WTC11 (cell line): ENCODE measurements around the gene BICDL2. TPM values are rescaled to one million over a fixed set of nuclear protein-coding genes. Genes with fewer than 3 reads are reported as not detected.

ENCODE experiments used
- ATAC-seq: fragments of 200-7000 bp; cut with Tn5 transposase; 2 replicates; pipeline ENCODE4 v1.10.0; 2021; ENCODE audit warnings: mild to moderate bottlenecking, moderate library complexity
- CTCF ChIA-PET: fragments of 300-600 bp; sonication (Branson Sonifier 250); formaldehyde crosslinking; loops from one replicate; lab custom pipeline; 2021; ENCODE audit warnings: antibody characterized with exemption; lab: Charles Lee
- POLR2A ChIA-PET: fragments of 350-600 bp; sonication (Branson Sonifier 250); formaldehyde crosslinking; loops from one replicate; lab custom pipeline; 2021; ENCODE audit warnings: antibody characterized with exemption; lab: Charles Lee
- DNase-seq: peaks from one replicate; pipeline ENCODE4 v3.0.0; 2021; ENCODE audit warnings: low spot score
- H3K27ac Mint-ChIP-seq: 2 replicates; pipeline ENCODE4 v1.8.0; 2021; ENCODE audit warnings: mixed read lengths
- H3K27me3 Mint-ChIP-seq: 2 replicates; pipeline ENCODE4 v1.8.0; 2021; ENCODE audit warnings: low read depth, mild to moderate bottlenecking, moderate library complexity, mixed read lengths
- H3K36me3 Mint-ChIP-seq: 2 replicates; pipeline ENCODE4 v1.8.0; 2021; ENCODE audit warnings: mixed read lengths
- H3K4me1 Mint-ChIP-seq: 2 replicates; pipeline ENCODE4 v1.8.0; 2022; ENCODE audit warnings: mixed read lengths
- H3K4me3 Mint-ChIP-seq: 2 replicates; pipeline ENCODE4 v1.8.0; 2021; ENCODE audit warnings: mild to moderate bottlenecking, moderate library complexity, mixed read lengths
- H3K9me3 Mint-ChIP-seq: 2 replicates; pipeline ENCODE4 v1.8.0; 2021; ENCODE audit warnings: mixed read lengths
- FOXP4 ChIP-seq: sonication (generic); formaldehyde crosslinking; IDR thresholded peaks from 2 replicates; pipeline ENCODE4 v1.8.0; 2022; ENCODE audit warnings: mild to moderate bottlenecking, missing genetic modification reagents
- GRHL2 ChIP-seq: fragments of 250-450 bp; sonication (Bioruptor Pico); IDR thresholded peaks from 2 replicates; pipeline ENCODE4 v1.8.0; 2022; ENCODE audit warnings: mild to moderate bottlenecking, moderate library complexity; ENCODE audit not compliant: insufficient replicate concordance, severe bottlenecking
- HMGXB4 ChIP-seq: sonication (generic); formaldehyde crosslinking; IDR thresholded peaks from 2 replicates; pipeline ENCODE4 v1.8.1; 2023; ENCODE audit warnings: mild to moderate bottlenecking, moderate library complexity, missing genetic modification reagents
- NR1H2 ChIP-seq: sonication (generic); formaldehyde crosslinking; IDR thresholded peaks from 2 replicates; pipeline ENCODE4 v1.9.0; 2021; ENCODE audit warnings: mild to moderate bottlenecking, moderate library complexity, missing genetic modification reagents
- ZNF121 ChIP-seq: sonication (generic); formaldehyde crosslinking; IDR thresholded peaks from 2 replicates; pipeline ENCODE4 v1.8.0; 2023; ENCODE audit warnings: missing genetic modification reagents
- ZNF232 ChIP-seq: sonication (generic); formaldehyde crosslinking; IDR thresholded peaks from 2 replicates; pipeline ENCODE4 v1.8.0; 2022; ENCODE audit warnings: mild to moderate bottlenecking, missing genetic modification reagents
- ZNF532 ChIP-seq: fragments of 250-450 bp; sonication (Bioruptor Pico); IDR thresholded peaks from 2 replicates; pipeline ENCODE4 v1.9.0; 2021; ENCODE audit warnings: mild to moderate bottlenecking, borderline replicate concordance
- total RNA-seq: library from RNA; stranded (reverse); gene quantifications from 3 replicates; pipeline ENCODE4 v1.2.3, GENCODE V29; 2021

The BICDL2 gene
- total RNA-seq, 1 experiment from 2014 or later = 28.2 TPM

GRCh38 chr16:3058139-3059030, 21.6 kb upstream of the BICDL2 start:
- TF ChIP-seq HMGXB4 (CRISPR knock-in tag) (peak; percentile 74), NR1H2 (CRISPR knock-in tag) (no peak), FOXP4 (CRISPR knock-in tag) (0 out of 2 replicates have a peak, but pooled peaks have one; percentile 64), ZNF232 (0 out of 2 replicates have a peak, but pooled peaks have one; percentile 4)
- H3K27ac Mint-ChIP-seq = no peak overlapping the region
- ChIA-PET POLR2A (interaction anchor here (0.9 to 3.2 kb wide), 10 partner anchors 12 to 71 kb away, joined by 3 to 29 read pairs (median 6); partner anchors contain the start of genes CLDN9, HCFC1R1, MMP25 and ZSCAN10), CTCF (interaction anchor here (0.5 to 3.6 kb wide), 54 partner anchors 9 to 596 kb away, joined by 3 to 109 read pairs (median 5); partner anchors contain the start of genes BICDL2, CLDN6, HCFC1R1 and KREMEN2)
- H3K9me3 Mint-ChIP-seq = no peaks in the 10 kb centered on the region
- H3K27me3 Mint-ChIP-seq = peaks cover 3% of the 10 kb centered on the region; the same call in 1 of the 2 replicates
- DNase-seq (peak; percentile 76), ATAC-seq (peak; percentile 72)
- peak overlapping the region; percentile 76 for H3K4me3 Mint-ChIP-seq
- peaks cover 6% of the 10 kb centered on the region; the same call in 1 of the 2 replicates for H3K36me3 Mint-ChIP-seq
- peaks cover 26% of the 10 kb centered on the region for H3K4me1 Mint-ChIP-seq

GRCh38 chr16:3057181-3058138, 20.7 kb upstream of the BICDL2 start:
- ChIA-PET CTCF (interaction anchor here (0.9 to 3.6 kb wide), 26 partner anchors 8 to 117 kb away, joined by 3 to 109 read pairs (median 19); partner anchors contain the start of genes BICDL2, KREMEN2, MMP25 and PAQR4), POLR2A (interaction anchor here (1.3 to 3.2 kb wide), 5 partner anchors 26 to 54 kb away, joined by 5 to 29 read pairs (median 8); partner anchors contain the start of gene ZSCAN10)
- no peak for TF ChIP-seq GRHL2 (CRISPR knock-in tag)
- TF ChIP-seq ZNF121 (CRISPR knock-in tag) = peak; percentile 55
- no peak for TF ChIP-seq ZNF532 (CRISPR knock-in tag)
- Mint-ChIP-seq H3K4me3 (peak overlapping the region; percentile 20; the same call in 1 of the 2 replicates), H3K4me1 (peaks cover 26% of the 10 kb centered on the region), H3K9me3 (0 out of 2 replicates have a peak, but pooled peaks cover 1% of the 10 kb centered on the region), H3K27me3 (peaks cover 3% of the 10 kb centered on the region; the same call in 1 of the 2 replicates), H3K36me3 (peaks cover 7% of the 10 kb centered on the region), H3K27ac (no peak overlapping the region)
- ATAC-seq (no peak), DNase-seq (no peak)
